ENCODE data around the gene EML4.

EML4 gene

DNA sequence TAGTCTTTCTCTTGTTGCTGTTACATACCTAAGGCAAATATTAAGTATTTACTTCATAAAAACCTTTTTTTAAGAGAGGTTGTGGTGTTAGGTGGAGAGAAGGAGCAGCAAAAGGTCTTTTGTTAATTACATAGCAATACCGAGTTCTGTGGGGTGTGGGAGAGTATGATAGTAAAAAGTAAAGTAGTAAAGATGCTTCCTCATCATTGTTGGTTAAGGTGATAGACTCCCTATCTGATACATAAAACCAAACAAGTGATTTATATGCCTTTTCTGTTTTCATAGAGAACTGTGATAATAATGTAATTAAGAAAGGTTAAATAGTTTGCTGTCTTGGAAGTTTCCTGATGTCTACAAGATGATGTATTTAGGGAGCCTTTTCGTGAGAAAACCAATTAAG is 75.4 kb downstream of the EML4 start:
- ChIA-PET CTCF (interaction anchor here (1.2 to 12.2 kb wide), 2 partner anchors 12 to 148 kb away, joined by 3 to 106 read pairs; no protein-coding TSS in a partner anchor), POLR2A (interaction anchor here (0.6 kb wide), 1 partner anchor 11 kb away, joined by 6 read pairs; no protein-coding TSS in a partner anchor)
- TF ChIP-seq, protein P1, sequence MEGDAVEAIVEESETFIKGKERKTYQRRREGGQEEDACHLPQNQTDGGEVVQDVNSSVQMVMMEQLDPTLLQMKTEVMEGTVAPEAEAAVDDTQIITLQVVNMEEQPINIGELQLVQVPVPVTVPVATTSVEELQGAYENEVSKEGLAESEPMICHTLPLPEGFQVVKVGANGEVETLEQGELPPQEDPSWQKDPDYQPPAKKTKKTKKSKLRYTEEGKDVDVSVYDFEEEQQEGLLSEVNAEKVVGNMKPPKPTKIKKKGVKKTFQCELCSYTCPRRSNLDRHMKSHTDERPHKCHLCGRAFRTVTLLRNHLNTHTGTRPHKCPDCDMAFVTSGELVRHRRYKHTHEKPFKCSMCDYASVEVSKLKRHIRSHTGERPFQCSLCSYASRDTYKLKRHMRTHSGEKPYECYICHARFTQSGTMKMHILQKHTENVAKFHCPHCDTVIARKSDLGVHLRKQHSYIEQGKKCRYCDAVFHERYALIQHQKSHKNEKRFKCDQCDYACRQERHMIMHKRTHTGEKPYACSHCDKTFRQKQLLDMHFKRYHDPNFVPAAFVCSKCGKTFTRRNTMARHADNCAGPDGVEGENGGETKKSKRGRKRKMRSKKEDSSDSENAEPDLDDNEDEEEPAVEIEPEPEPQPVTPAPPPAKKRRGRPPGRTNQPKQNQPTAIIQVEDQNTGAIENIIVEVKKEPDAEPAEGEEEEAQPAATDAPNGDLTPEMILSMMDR (IDR thresholded peaks at IDR 0.05; ENCODE audit: control extremely low read depth, extremely low read depth, low read depth, missing control alignments) = no peak
- DNase-seq (ENCODE audit: extremely low spot score) = no peak

DNA sequence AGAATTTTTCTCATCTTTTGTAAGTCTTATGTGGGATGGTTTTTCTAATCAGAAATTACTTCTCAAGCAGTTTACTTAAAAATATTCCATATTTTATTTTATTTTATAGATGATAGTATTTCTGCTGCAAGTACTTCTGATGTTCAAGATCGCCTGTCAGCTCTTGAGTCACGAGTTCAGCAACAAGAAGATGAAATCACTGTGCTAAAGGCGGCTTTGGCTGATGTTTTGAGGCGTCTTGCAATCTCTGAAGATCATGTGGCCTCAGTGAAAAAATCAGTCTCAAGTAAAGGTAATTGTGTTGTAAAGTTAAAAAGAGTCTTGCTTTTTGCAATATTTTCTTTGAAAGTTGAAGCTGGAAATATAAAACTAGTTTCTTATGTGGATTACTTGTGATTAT is 76.2 kb downstream of the EML4 start:
- ChIA-PET CTCF (interaction anchor here (1.8 kb wide), 1 partner anchor 150 kb away, joined by 11 read pairs; no protein-coding TSS in a partner anchor), POLR2A (no interaction called here)
- no peak for DNase-seq (ENCODE audit: extremely low spot score)
- TF ChIP-seq, protein P1 (IDR thresholded peaks at IDR 0.05; ENCODE audit: control extremely low read depth, extremely low read depth, low read depth, missing control alignments) = no peak

DNA sequence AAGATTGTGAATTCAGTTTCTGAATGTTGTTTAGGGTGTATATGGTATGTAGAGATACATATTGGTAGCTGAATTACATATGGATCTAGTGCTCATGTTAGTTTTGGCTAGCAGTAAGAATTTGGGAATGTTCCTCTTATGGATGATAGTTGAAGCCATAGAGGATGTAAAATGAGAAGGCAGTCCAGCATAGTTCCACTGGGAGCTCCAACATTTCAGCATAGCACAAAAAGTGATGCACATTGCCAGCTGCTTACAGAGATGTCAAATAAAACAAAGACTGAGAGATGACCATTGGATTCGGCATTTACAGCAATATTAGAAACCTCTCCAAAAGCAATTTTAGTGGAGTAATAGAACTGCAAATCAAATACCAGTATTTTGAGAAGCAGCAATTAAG is 77.4 kb downstream of the EML4 start:
- CTCF ChIA-PET = interaction anchor here (1.4 to 1.8 kb wide), 2 partner anchors 151 to 377 kb away, joined by 3 to 11 read pairs; no protein-coding TSS in a partner anchor
- POLR2A ChIA-PET = no interaction called here
- TF ChIP-seq, protein P1 (IDR thresholded peaks at IDR 0.05; ENCODE audit: control extremely low read depth, extremely low read depth, low read depth, missing control alignments) = no peak

DNA sequence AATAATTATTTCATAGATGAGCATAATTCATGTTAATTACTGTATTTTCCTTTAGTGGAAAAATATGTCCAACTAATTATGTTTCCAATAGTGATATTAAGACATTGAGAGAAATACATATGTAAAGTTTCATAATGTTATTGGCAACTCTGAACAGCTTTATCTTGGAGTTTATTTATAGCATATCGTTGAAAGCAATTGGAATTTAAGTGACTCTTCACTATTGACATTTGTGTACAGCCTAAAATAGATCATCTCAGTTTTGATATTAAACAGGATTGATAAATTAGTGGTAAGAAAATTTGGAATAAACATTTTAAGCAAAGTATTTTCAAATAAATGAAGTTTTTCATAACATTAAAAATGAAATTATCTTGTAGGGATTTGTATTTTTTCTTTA is 79.7 kb downstream of the EML4 start:
- CTCF ChIA-PET = interaction anchor here (0.6 to 1.0 kb wide), 2 partner anchors 10 to 163 kb away, joined by 3 to 4 read pairs; no protein-coding TSS in a partner anchor
- TF ChIP-seq, protein P1 (IDR thresholded peaks at IDR 0.05; ENCODE audit: control extremely low read depth, extremely low read depth, low read depth, missing control alignments) = no peak
- DNase-seq (ENCODE audit: extremely low spot score) = no peak
- POLR2A ChIA-PET = no interaction called here

More for the DNA sequence above, 77.4 kb downstream of the EML4 start:
- no peak for DNase-seq (ENCODE audit: extremely low spot score)

DNA sequence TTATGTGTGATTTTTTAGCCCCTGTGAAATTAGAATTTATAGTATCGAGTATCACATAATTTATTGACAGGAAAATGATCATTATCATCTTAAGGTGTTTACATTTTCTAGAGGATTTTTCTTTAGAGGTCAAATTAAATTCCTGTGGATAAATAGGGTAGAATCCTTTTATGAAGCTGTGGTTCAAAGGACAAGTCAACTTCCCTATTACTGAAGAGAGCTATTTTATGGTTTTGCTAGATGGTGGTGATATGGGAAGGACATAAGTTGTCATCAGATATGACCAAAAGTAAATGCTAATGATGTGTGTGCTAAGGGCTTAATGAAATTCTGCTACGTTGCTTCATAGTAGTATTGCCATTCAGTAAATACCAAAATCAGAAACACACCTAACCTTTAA is 80.1 kb downstream of the EML4 start:
- POLR2A ChIA-PET = no interaction called here
- CTCF ChIA-PET = interaction anchor here (0.6 to 2.1 kb wide), 4 partner anchors 9 to 154 kb away, joined by 4 to 8 read pairs (median 5); no protein-coding TSS in a partner anchor
- TF ChIP-seq, protein P1 (IDR thresholded peaks at IDR 0.05; ENCODE audit: control extremely low read depth, extremely low read depth, low read depth, missing control alignments) = no peak
- no peak for DNase-seq (ENCODE audit: extremely low spot score)

DNA sequence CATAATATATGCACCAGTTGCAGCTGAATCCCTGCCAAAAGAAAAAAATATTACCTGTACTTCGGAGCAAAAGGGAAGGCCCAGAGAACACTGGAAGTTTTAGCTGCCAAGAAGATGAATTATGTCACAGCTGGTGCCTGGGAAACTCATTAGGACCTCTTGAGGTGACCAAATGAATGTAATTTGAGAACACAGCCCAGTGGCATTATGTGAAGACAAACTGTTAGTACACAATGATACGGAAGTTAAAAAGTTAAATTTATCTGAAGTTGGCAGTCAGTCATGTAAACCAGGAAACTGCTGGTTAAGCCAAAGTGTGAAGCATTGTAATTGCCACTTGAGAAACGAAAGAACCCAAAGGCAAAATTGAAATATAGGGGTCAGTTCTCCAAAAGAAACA is 80.7 kb downstream of the EML4 start:
- POLR2A ChIA-PET = no interaction called here
- CTCF ChIA-PET = interaction anchor here (1.1 to 2.1 kb wide), 3 partner anchors 10 to 155 kb away, joined by 4 to 8 read pairs (median 6); no protein-coding TSS in a partner anchor
- TF ChIP-seq, protein P1 (IDR thresholded peaks at IDR 0.05; ENCODE audit: control extremely low read depth, extremely low read depth, low read depth, missing control alignments) = no peak
- no peak for DNase-seq (ENCODE audit: extremely low spot score)

Measured in GM10248 (cell line).